SK-N-SH treated with all-trans-retinoic acid at 6 μM for 48 hours (cell line): ENCODE measurements around the gene TSR1.

Experiments used
- BACH2 ChIP-seq: fragments of 250-450 bp; sonication (Bioruptor Pico); IDR thresholded peaks from 2 replicates; pipeline ENCODE4 v1.9.0; 2021; ENCODE audit warnings: mild to moderate bottlenecking, borderline replicate concordance
- CREB5 ChIP-seq: fragments of 250-450 bp; sonication (Bioruptor Pico); IDR thresholded peaks from 2 replicates; pipeline ENCODE4 v1.5.1; 2020; ENCODE audit warnings: low read depth, mild to moderate bottlenecking, moderate library complexity
- ESRRG ChIP-seq: fragments of 250-450 bp; sonication (Bioruptor Pico); IDR thresholded peaks from 2 replicates; pipeline ENCODE4 v1.6.1; 2021; ENCODE audit warnings: mild to moderate bottlenecking
- OSR1 ChIP-seq: fragments of 250-450 bp; sonication (Bioruptor Pico); IDR thresholded peaks from 2 replicates; pipeline ENCODE4 v1.8.0; 2022; ENCODE audit warnings: moderate library complexity, mild to moderate bottlenecking, inconsistent platforms
- PATZ1 ChIP-seq: fragments of 250-450 bp; sonication (Bioruptor Pico); IDR thresholded peaks from 2 replicates; pipeline ENCODE4 v1.8.0; 2020; ENCODE audit warnings: mild to moderate bottlenecking, moderate library complexity, borderline replicate concordance
- POU6F1 ChIP-seq: fragments of 250-450 bp; sonication (Bioruptor Pico); IDR thresholded peaks from 2 replicates; pipeline ENCODE4 v1.8.0; 2021; ENCODE audit warnings: low read depth, mild to moderate bottlenecking, moderate library complexity, borderline replicate concordance
- PPARA ChIP-seq: fragments of 250-450 bp; sonication (Bioruptor Pico); IDR thresholded peaks from 2 replicates; pipeline ENCODE4 v1.5.0; 2020; ENCODE audit warnings: mild to moderate bottlenecking, borderline replicate concordance
- RARB ChIP-seq: fragments of 250-450 bp; sonication (Bioruptor Pico); IDR thresholded peaks from 2 replicates; pipeline ENCODE4 v1.8.0; 2021; ENCODE audit warnings: mild to moderate bottlenecking, moderate library complexity
- SNAI2 ChIP-seq: fragments of 250-450 bp; sonication (Bioruptor Pico); IDR thresholded peaks from 2 replicates; pipeline ENCODE4 v1.5.0; 2020; ENCODE audit warnings: mild to moderate bottlenecking, moderate library complexity
- TCF4 ChIP-seq: fragments of 250-450 bp; sonication (Bioruptor Pico); IDR thresholded peaks from 2 replicates; pipeline ENCODE4 v1.8.0; 2021; ENCODE audit warnings: mild to moderate bottlenecking, moderate library complexity, borderline replicate concordance
- ZFP3 ChIP-seq: fragments of 250-450 bp; sonication (Bioruptor Pico); IDR thresholded peaks from 2 replicates; pipeline ENCODE4 v1.5.0; 2020; ENCODE audit warnings: mild to moderate bottlenecking, moderate library complexity
- ZFP30 ChIP-seq: fragments of 450-650 bp; formaldehyde crosslinking; IDR thresholded peaks from 2 replicates; pipeline ENCODE4 v1.5.0; 2022; ENCODE audit warnings: mild to moderate bottlenecking, moderate library complexity
- ZNF70 ChIP-seq: fragments of 450-650 bp; formaldehyde crosslinking; IDR thresholded peaks from 2 replicates; pipeline ENCODE4 v1.5.0; 2020; ENCODE audit warnings: mild to moderate bottlenecking, moderate library complexity
- TF ChIP-seq, protein P1 (sequence below): fragments of 250-450 bp; sonication (Bioruptor Pico); IDR thresholded peaks from 2 replicates; pipeline ENCODE4 v1.5.1; 2021; ENCODE audit warnings: mild to moderate bottlenecking, moderate library complexity

- TF ChIP-seq BACH2 (CRISPR knock-in tag) (no peak), TCF4 (CRISPR knock-in tag) (no peak), CREB5 (no peak), ESRRG (CRISPR knock-in tag) (no peak), ZNF70 (CRISPR knock-in tag) (no peak), SNAI2 (no peak), PPARA (CRISPR knock-in tag) (no peak), RARB (no peak), PATZ1 (CRISPR knock-in tag) (no peak), ZFP3 (no peak), POU6F1 (no peak), OSR1 (CRISPR knock-in tag) (no peak), ZFP30 (CRISPR knock-in tag) (no peak)
- TF ChIP-seq, protein P1, sequence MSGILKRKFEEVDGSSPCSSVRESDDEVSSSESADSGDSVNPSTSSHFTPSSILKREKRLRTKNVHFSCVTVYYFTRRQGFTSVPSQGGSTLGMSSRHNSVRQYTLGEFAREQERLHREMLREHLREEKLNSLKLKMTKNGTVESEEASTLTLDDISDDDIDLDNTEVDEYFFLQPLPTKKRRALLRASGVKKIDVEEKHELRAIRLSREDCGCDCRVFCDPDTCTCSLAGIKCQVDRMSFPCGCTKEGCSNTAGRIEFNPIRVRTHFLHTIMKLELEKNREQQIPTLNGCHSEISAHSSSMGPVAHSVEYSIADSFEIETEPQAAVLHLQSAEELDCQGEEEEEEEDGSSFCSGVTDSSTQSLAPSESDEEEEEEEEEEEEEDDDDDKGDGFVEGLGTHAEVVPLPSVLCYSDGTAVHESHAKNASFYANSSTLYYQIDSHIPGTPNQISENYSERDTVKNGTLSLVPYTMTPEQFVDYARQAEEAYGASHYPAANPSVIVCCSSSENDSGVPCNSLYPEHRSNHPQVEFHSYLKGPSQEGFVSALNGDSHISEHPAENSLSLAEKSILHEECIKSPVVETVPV (CRISPR knock-in tag) = no peak
These were observed 53.0 kb downstream of the TSR1 start for GRCh38 chr17:2283302-2283701.
